ENCODE results near the gene RPL13A. TPM values are rescaled to one million over a fixed set of nuclear protein-coding genes. Genes with fewer than 3 reads are reported as not detected.

Gene RPL13A
- total and polyA plus RNA-seq, 2 experiments from 2014 or later, result 2,105 to 2,412 TPM

DNA sequence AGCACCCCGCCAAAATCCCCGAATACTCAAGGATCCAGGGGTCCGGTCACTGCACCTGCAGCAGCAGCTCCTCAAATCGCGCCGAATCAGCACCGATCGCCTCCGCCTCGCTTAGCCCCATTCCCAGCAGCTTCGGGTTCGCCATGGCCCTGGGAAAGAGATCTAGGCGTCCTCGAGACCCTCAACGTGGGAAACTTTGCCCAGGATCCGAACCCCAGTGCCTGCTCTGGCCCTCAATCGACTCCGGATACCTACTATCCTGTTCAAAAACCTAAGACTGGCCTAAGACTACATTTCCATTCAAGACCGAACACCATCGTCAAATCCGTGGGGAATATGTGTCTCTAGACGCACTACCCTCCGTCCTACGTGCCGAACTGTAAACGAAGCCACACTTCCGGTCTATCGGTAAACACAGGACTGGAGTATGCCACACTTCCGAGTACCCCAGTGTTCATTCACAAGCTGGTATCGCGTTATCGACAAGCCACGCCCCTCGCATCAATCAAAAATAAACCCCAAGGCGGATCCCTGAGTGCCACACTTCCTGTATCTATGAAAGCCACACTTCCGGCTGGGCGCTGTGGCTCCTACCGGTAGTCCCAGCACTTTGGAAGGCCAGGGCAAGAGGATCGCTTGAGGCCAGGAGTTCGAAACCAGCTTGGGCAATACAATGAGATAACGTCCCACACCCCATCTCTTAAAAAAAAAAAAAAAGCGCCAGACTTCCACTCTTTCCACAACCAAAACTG is 35.8 kb upstream of the RPL13A start, which contains the start of gene PIH1D1:
PIH1D1 (minus strand) TSS at position 385 of the 752 bp plus-strand sequence; CDS start at position 145, 240 bp downstream.
- H3K4me2 ChIP-seq, result peak within 1 kb of the TSS; percentile 75
- H3F3A ChIP-seq (replicated peaks; ENCODE audit: low read depth), result peaks cover 22% of the 10 kb centered on the region; the same call in 1 of the 2 replicates
- H2AFZ ChIP-seq, result no peak within 1 kb of the TSS
- H3K4me1 ChIP-seq (ENCODE audit: insufficient read depth), result peaks cover 21% of the 10 kb centered on the region; the same call in 1 of the 2 replicates
- TF ChIP-seq EZH2phosphoT487 (IDR thresholded peaks at IDR 0.05; ENCODE audit: unreplicated experiment) (no peak), ETS1 (IDR thresholded peaks at IDR 0.05) (peak; percentile 92), ZNF331 (CRISPR knock-in tag; IDR thresholded peaks at IDR 0.05; ENCODE audit: low read depth) (no peak), JUNB (IDR thresholded peaks at IDR 0.05; ENCODE audit: unreplicated experiment) (no peak), CREB1 (CRISPR knock-in tag; IDR thresholded peaks at IDR 0.05; ENCODE audit: low read depth) (0 out of 2 replicates have a peak, but pooled peaks have one; percentile 45), NANOG (IDR thresholded peaks at IDR 0.05; ENCODE audit: borderline replicate concordance) (no peak), EZH2 (IDR thresholded peaks at IDR 0.05; ENCODE audit: low read depth, unreplicated experiment) (no peak), POLR2AphosphoS5 (IDR thresholded peaks at IDR 0.05; ENCODE audit: low read depth) (peak; percentile 97), STAT1 (IDR thresholded peaks at IDR 0.05; ENCODE audit: unreplicated experiment) (no peak), ZNF114 (CRISPR knock-in tag; IDR thresholded peaks at IDR 0.05) (no peak), REST (IDR thresholded peaks at IDR 0.05; ENCODE audit: unreplicated experiment) (no peak)
- TF ChIP-seq, protein P1, sequence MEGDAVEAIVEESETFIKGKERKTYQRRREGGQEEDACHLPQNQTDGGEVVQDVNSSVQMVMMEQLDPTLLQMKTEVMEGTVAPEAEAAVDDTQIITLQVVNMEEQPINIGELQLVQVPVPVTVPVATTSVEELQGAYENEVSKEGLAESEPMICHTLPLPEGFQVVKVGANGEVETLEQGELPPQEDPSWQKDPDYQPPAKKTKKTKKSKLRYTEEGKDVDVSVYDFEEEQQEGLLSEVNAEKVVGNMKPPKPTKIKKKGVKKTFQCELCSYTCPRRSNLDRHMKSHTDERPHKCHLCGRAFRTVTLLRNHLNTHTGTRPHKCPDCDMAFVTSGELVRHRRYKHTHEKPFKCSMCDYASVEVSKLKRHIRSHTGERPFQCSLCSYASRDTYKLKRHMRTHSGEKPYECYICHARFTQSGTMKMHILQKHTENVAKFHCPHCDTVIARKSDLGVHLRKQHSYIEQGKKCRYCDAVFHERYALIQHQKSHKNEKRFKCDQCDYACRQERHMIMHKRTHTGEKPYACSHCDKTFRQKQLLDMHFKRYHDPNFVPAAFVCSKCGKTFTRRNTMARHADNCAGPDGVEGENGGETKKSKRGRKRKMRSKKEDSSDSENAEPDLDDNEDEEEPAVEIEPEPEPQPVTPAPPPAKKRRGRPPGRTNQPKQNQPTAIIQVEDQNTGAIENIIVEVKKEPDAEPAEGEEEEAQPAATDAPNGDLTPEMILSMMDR (conservative IDR thresholded peaks at IDR 0.05; ENCODE audit: low read depth in 2 of 2), result no peak
- TF ChIP-seq, protein P2, sequence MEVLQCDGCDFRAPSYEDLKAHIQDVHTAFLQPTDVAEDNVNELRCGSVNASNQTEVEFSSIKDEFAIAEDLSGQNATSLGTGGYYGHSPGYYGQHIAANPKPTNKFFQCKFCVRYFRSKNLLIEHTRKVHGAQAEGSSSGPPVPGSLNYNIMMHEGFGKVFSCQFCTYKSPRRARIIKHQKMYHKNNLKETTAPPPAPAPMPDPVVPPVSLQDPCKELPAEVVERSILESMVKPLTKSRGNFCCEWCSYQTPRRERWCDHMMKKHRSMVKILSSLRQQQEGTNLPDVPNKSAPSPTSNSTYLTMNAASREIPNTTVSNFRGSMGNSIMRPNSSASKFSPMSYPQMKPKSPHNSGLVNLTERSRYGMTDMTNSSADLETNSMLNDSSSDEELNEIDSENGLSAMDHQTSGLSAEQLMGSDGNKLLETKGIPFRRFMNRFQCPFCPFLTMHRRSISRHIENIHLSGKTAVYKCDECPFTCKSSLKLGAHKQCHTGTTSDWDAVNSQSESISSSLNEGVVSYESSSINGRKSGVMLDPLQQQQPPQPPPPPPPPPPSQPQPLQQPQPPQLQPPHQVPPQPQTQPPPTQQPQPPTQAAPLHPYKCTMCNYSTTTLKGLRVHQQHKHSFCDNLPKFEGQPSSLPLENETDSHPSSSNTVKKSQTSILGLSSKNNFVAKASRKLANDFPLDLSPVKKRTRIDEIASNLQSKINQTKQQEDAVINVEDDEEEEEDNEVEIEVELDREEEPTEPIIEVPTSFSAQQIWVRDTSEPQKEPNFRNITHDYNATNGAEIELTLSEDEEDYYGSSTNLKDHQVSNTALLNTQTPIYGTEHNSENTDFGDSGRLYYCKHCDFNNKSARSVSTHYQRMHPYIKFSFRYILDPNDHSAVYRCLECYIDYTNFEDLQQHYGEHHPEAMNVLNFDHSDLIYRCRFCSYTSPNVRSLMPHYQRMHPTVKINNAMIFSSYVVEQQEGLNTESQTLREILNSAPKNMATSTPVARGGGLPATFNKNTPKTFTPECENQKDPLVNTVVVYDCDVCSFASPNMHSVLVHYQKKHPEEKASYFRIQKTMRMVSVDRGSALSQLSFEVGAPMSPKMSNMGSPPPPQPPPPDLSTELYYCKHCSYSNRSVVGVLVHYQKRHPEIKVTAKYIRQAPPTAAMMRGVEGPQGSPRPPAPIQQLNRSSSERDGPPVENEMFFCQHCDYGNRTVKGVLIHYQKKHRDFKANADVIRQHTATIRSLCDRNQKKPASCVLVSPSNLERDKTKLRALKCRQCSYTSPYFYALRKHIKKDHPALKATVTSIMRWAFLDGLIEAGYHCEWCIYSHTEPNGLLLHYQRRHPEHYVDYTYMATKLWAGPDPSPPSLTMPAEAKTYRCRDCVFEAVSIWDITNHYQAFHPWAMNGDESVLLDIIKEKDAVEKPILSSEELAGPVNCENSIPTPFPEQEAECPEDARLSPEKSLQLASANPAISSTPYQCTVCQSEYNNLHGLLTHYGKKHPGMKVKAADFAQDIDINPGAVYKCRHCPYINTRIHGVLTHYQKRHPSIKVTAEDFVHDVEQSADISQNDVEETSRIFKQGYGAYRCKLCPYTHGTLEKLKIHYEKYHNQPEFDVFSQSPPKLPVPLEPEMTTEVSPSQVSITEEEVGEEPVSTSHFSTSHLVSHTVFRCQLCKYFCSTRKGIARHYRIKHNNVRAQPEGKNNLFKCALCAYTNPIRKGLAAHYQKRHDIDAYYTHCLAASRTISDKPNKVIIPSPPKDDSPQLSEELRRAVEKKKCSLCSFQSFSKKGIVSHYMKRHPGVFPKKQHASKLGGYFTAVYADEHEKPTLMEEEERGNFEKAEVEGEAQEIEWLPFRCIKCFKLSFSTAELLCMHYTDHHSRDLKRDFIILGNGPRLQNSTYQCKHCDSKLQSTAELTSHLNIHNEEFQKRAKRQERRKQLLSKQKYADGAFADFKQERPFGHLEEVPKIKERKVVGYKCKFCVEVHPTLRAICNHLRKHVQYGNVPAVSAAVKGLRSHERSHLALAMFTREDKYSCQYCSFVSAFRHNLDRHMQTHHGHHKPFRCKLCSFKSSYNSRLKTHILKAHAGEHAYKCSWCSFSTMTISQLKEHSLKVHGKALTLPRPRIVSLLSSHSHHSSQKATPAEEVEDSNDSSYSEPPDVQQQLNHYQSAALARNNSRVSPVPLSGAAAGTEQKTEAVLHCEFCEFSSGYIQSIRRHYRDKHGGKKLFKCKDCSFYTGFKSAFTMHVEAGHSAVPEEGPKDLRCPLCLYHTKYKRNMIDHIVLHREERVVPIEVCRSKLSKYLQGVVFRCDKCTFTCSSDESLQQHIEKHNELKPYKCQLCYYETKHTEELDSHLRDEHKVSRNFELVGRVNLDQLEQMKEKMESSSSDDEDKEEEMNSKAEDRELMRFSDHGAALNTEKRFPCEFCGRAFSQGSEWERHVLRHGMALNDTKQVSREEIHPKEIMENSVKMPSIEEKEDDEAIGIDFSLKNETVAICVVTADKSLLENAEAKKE (CRISPR knock-in tag; IDR thresholded peaks at IDR 0.05), result no peak
- peaks cover 8% of the 10 kb centered on the region; the same call in 1 of the 2 replicates for H4K20me1 ChIP-seq (replicated peaks; ENCODE audit: insufficient read depth)
- DNase-seq (ENCODE audit: low spot score) (peak; percentile 100), ATAC-seq (peak; percentile 68)
- Mint-ChIP-seq H3K9me3 (peaks cover 9% of the 10 kb centered on the region; the same call in 2 of the 3 replicates), H3K4me1 (peaks cover 21% of the 10 kb centered on the region), H3K27ac (peak within 1 kb of the TSS; percentile 99), H3K4me3 (peak within 1 kb of the TSS; percentile 95), H3K36me3 (ENCODE audit: low read depth) (peaks cover 55% of the 10 kb centered on the region), H3K27me3 (ENCODE audit: insufficient read depth, low read depth, poor library complexity) (peaks cover 31% of the 10 kb centered on the region)
- peak within 1 kb of the TSS; percentile 93 for H3K27ac ChIP-seq (ENCODE audit: low read depth)
- H3K79me2 ChIP-seq (replicated peaks; ENCODE audit: insufficient read depth), result peaks cover 30% of the 10 kb centered on the region
- H3K9me2 ChIP-seq (ENCODE audit: insufficient read depth), result no peaks in the 10 kb centered on the region
- H3K27me3 ChIP-seq (ENCODE audit: insufficient read depth), result no peaks in the 10 kb centered on the region
- peak within 1 kb of the TSS; percentile 85 for H3K4me3 ChIP-seq
- H3K36me3 ChIP-seq (ENCODE audit: insufficient read depth), result peaks cover 4% of the 10 kb centered on the region; the same call in 1 of the 2 replicates

Data from GM23338 (cell line).